ENCODE results near the gene DGKI.

DNA sequence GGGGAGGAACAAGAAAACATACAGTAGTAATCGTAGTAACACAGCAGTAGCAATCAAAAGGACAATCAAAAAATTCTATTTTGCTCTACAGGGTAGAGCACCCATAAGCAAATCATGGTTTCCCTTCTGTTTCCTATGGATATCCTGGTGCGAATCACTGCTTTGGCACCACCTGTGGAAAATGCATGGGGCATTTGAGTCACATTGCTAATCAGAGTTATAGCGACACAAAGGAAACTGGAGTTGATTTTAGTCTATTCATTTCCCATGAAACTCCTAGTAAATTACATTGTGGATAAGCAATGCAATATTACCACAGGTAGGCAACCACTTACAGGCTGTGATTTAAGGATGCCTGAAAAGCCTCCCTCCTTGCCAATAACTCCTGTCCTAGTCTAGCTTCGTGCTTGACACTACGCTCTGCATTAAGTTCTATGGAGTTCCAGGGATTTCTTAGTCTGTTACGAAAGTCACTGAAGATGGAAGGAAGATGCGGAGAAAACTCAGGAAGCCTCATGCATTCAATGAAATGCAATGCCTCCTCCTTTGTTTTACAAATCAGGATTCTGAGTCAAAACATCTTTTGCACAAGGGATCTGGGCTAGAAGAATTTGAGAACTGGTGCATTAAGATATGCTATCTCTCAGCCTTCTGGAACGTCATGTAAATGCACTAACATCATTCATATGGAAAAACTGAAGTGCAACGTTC, 188.4 kb downstream of the DGKI start:
- TF ChIP-seq TARDBP (IDR thresholded peaks at IDR 0.05): no peak
- TF ChIP-seq SP1 (IDR thresholded peaks at IDR 0.05): no peak
- no peak for TF ChIP-seq BHLHE40 (IDR thresholded peaks at IDR 0.05; ENCODE audit: borderline replicate concordance)
- no peak for TF ChIP-seq FOXM1 (IDR thresholded peaks at IDR 0.05; ENCODE audit: borderline replicate concordance)
- TF ChIP-seq ELF4 (IDR thresholded peaks at IDR 0.05): no peak
- no peak for TF ChIP-seq SUZ12 (IDR thresholded peaks at IDR 0.05)
- TF ChIP-seq FOXK2 (IDR thresholded peaks at IDR 0.05): no peak
- TF ChIP-seq ZNF384 (IDR thresholded peaks at IDR 0.05): no peak
- TF ChIP-seq FOXA1 (IDR thresholded peaks at IDR 0.05): no peak
- no peak for TF ChIP-seq HDGF (IDR thresholded peaks at IDR 0.05; ENCODE audit: borderline replicate concordance)
- TF ChIP-seq ARNT (IDR thresholded peaks at IDR 0.05): no peak
- TF ChIP-seq, protein P1, sequence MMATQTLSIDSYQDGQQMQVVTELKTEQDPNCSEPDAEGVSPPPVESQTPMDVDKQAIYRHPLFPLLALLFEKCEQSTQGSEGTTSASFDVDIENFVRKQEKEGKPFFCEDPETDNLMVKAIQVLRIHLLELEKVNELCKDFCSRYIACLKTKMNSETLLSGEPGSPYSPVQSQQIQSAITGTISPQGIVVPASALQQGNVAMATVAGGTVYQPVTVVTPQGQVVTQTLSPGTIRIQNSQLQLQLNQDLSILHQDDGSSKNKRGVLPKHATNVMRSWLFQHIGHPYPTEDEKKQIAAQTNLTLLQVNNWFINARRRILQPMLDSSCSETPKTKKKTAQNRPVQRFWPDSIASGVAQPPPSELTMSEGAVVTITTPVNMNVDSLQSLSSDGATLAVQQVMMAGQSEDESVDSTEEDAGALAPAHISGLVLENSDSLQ (IDR thresholded peaks at IDR 0.05): no peak
- TF ChIP-seq CTBP1 (IDR thresholded peaks at IDR 0.05; ENCODE audit: borderline replicate concordance): no peak
- TF ChIP-seq LEF1 (IDR thresholded peaks at IDR 0.05; ENCODE audit: borderline replicate concordance): no peak
